ENCODE data around the gene GPA33.

The GPA33 gene

GRCh38 chr1:167060141-167061072 lies 29.8 kb downstream of the GPA33 start:
- Histone ChIP-seq H3K4me1 (ENCODE audit: control extremely low read depth in 1 of 4, control insufficient read depth in 4 of 4, insufficient read depth in 4 of 4, low read length in 3 of 4) (peaks cover 0 to 11% (median 9%) of the 10 kb centered on the region in 4 experiments), H3K27ac (ENCODE audit: insufficient read depth in 1 of 2, low read depth in 1 of 2, low read length in 2 of 2, poor library complexity in 1 of 2, severe bottlenecking in 2 of 2) (no peak overlapping the region), H3K27me3 (replicated peaks in 2 of 5; ENCODE audit: control insufficient read depth in 4 of 5, insufficient read depth in 5 of 5, low read length in 4 of 5) (no peaks in the 10 kb centered on the region), H3K4me3 (ENCODE audit: control insufficient read depth in 1 of 7, extremely low read depth in 1 of 7, insufficient read depth in 4 of 7, low read depth in 2 of 7, low read length in 6 of 7) (no peak overlapping the region), H3K9me3 (ENCODE audit: control extremely low read depth in 1 of 5, control insufficient read depth in 4 of 5, insufficient read depth in 2 of 5, low read depth in 1 of 5, low read length in 4 of 5) (no peaks in the 10 kb centered on the region), H3K36me3 (ENCODE audit: control insufficient read depth in 4 of 4, insufficient read depth in 4 of 4, low read length in 3 of 4) (peaks cover 0 to 3% (median 0%) of the 10 kb centered on the region in 4 experiments)
- POLR2A ChIA-PET = interaction anchor here (0.7 kb wide), 1 partner anchor 89 kb away, joined by 3 read pairs; no protein-coding TSS in a partner anchor
- 95% methylated on average over 7 of the region's 10 CpGs for WGBS (ENCODE audit: insufficient coverage)
- CTCF ChIA-PET = interaction anchor here (0.8 to 18.3 kb wide), 32 partner anchors 8 to 474 kb away, joined by 3 to 666 read pairs (median 4); partner anchors contain the start of genes POU2F1 and TADA1
- peak in 2 of 3 donors; percentile 22 to 29 for DNase-seq

- Histone ChIP-seq H3K9me3 (ENCODE audit: control extremely low read depth in 1 of 5, control insufficient read depth in 4 of 5, insufficient read depth in 2 of 5, low read depth in 1 of 5, low read length in 4 of 5) (no peaks in the 10 kb centered on the region), H3K27ac (ENCODE audit: insufficient read depth in 1 of 2, low read depth in 1 of 2, low read length in 2 of 2, poor library complexity in 1 of 2, severe bottlenecking in 2 of 2) (no peak overlapping the region), H3K4me1 (ENCODE audit: control extremely low read depth in 1 of 4, control insufficient read depth in 4 of 4, insufficient read depth in 4 of 4, low read length in 3 of 4) (peaks cover 0 to 17% (median 11%) of the 10 kb centered on the region in 4 experiments), H3K4me3 (ENCODE audit: control insufficient read depth in 1 of 7, extremely low read depth in 1 of 7, insufficient read depth in 4 of 7, low read depth in 2 of 7, low read length in 6 of 7) (no peak overlapping the region), H3K27me3 (replicated peaks in 2 of 5; ENCODE audit: control insufficient read depth in 4 of 5, insufficient read depth in 5 of 5, low read length in 4 of 5) (no peaks in the 10 kb centered on the region), H3K36me3 (ENCODE audit: control insufficient read depth in 4 of 4, insufficient read depth in 4 of 4, low read length in 3 of 4) (peaks cover 0 to 5% (median 0%) of the 10 kb centered on the region in 4 experiments)
- no peak for DNase-seq
- ChIA-PET POLR2A (interaction anchor here (0.7 kb wide), 1 partner anchor 88 kb away, joined by 3 read pairs; no protein-coding TSS in a partner anchor), CTCF (interaction anchor here (0.6 to 18.3 kb wide), 38 partner anchors 9 to 1175 kb away, joined by 3 to 666 read pairs (median 4); partner anchors contain the start of genes ILDR2, POU2F1 and TADA1)
- 89% methylated on average over 1 of the region's 1 CpG for WGBS (ENCODE audit: insufficient coverage)
These were observed 30.4 kb downstream of the GPA33 start for GRCh38 chr1:167059809-167060107.

- WGBS (ENCODE audit: insufficient coverage) = 33% methylated on average over 9 of the region's 17 CpGs
- CTCF ChIA-PET = interaction anchor here (0.6 to 18.3 kb wide), 47 partner anchors 8 to 1174 kb away, joined by 3 to 666 read pairs (median 4); partner anchors contain the start of genes ILDR2, POU2F1 and TADA1
These were observed 30.9 kb downstream of the GPA33 start for GRCh38 chr1:167059045-167059808.

GRCh38 chr1:167057241-167057688 lies 32.9 kb downstream of the GPA33 start:
- ChIA-PET POLR2A (no interaction called here), CTCF (interaction anchor here (0.6 to 18.3 kb wide), 20 partner anchors 12 to 1128 kb away, joined by 3 to 666 read pairs (median 4); partner anchors contain the start of genes ILDR2 and TADA1)
- Histone ChIP-seq H3K4me3 (ENCODE audit: control insufficient read depth in 1 of 7, extremely low read depth in 1 of 7, insufficient read depth in 4 of 7, low read depth in 2 of 7, low read length in 6 of 7) (no peak overlapping the region), H3K4me1 (ENCODE audit: control extremely low read depth in 1 of 4, control insufficient read depth in 4 of 4, insufficient read depth in 4 of 4, low read length in 3 of 4) (peaks cover 0 to 20% (median 14%) of the 10 kb centered on the region in 4 experiments), H3K36me3 (ENCODE audit: control insufficient read depth in 4 of 4, insufficient read depth in 4 of 4, low read length in 3 of 4) (peaks cover 0 to 13% (median 0%) of the 10 kb centered on the region in 4 experiments), H3K9me3 (ENCODE audit: control extremely low read depth in 1 of 5, control insufficient read depth in 4 of 5, insufficient read depth in 2 of 5, low read depth in 1 of 5, low read length in 4 of 5) (no peaks in the 10 kb centered on the region), H3K27ac (ENCODE audit: insufficient read depth in 1 of 2, low read depth in 1 of 2, low read length in 2 of 2, poor library complexity in 1 of 2, severe bottlenecking in 2 of 2) (no peak overlapping the region), H3K27me3 (replicated peaks in 2 of 5; ENCODE audit: control insufficient read depth in 4 of 5, insufficient read depth in 5 of 5, low read length in 4 of 5) (no peaks in the 10 kb centered on the region)
- DNase-seq = peak; percentile 76 to 86 (median 84)
- WGBS (ENCODE audit: insufficient coverage) = 24% methylated on average over 5 of the region's 6 CpGs

More at GRCh38 chr1:167059045-167059808, 30.9 kb downstream of the GPA33 start:
- peak; percentile 57 to 71 (median 68) for DNase-seq
- H3K9me3 ChIP-seq (ENCODE audit: control extremely low read depth in 1 of 5, control insufficient read depth in 4 of 5, insufficient read depth in 2 of 5, low read depth in 1 of 5, low read length in 4 of 5) = no peaks in the 10 kb centered on the region
- H3K27me3 ChIP-seq (replicated peaks in 2 of 5; ENCODE audit: control insufficient read depth in 4 of 5, insufficient read depth in 5 of 5, low read length in 4 of 5) = no peaks in the 10 kb centered on the region
- H3K4me1 ChIP-seq (ENCODE audit: control extremely low read depth in 1 of 4, control insufficient read depth in 4 of 4, insufficient read depth in 4 of 4, low read length in 3 of 4) = peaks cover 0 to 20% (median 14%) of the 10 kb centered on the region in 4 experiments
- no peak overlapping the region for H3K27ac ChIP-seq (ENCODE audit: insufficient read depth in 1 of 2, low read depth in 1 of 2, low read length in 2 of 2, poor library complexity in 1 of 2, severe bottlenecking in 2 of 2)
- H3K36me3 ChIP-seq (ENCODE audit: control insufficient read depth in 4 of 4, insufficient read depth in 4 of 4, low read length in 3 of 4) = peaks cover 0 to 7% (median 0%) of the 10 kb centered on the region in 4 experiments
- POLR2A ChIA-PET = interaction anchor here (0.7 kb wide), 1 partner anchor 88 kb away, joined by 3 read pairs; no protein-coding TSS in a partner anchor
- peak overlapping the region in 3 of 7 experiments; percentile 11 to 72 (median 38) for H3K4me3 ChIP-seq (ENCODE audit: control insufficient read depth in 1 of 7, extremely low read depth in 1 of 7, insufficient read depth in 4 of 7, low read depth in 2 of 7, low read length in 6 of 7)

- no peak overlapping the region for H3K27ac ChIP-seq (ENCODE audit: insufficient read depth in 1 of 2, low read depth in 1 of 2, low read length in 2 of 2, poor library complexity in 1 of 2, severe bottlenecking in 2 of 2)
- H3K36me3 ChIP-seq (ENCODE audit: control insufficient read depth in 4 of 4, insufficient read depth in 4 of 4, low read length in 3 of 4) = peaks cover 0 to 17% (median 0%) of the 10 kb centered on the region in 4 experiments
- H3K4me1 ChIP-seq (ENCODE audit: control extremely low read depth in 1 of 4, control insufficient read depth in 4 of 4, insufficient read depth in 4 of 4, low read length in 3 of 4) = peaks cover 0 to 20% (median 14%) of the 10 kb centered on the region in 4 experiments
- H3K9me3 ChIP-seq (ENCODE audit: control extremely low read depth in 1 of 5, control insufficient read depth in 4 of 5, insufficient read depth in 2 of 5, low read depth in 1 of 5, low read length in 4 of 5) = no peaks in the 10 kb centered on the region
- DNase-seq = peak in 2 of 3 donors; percentile 54 to 81
- no peaks in the 10 kb centered on the region for H3K27me3 ChIP-seq (replicated peaks in 2 of 5; ENCODE audit: control insufficient read depth in 4 of 5, insufficient read depth in 5 of 5, low read length in 4 of 5)
- H3K4me3 ChIP-seq (ENCODE audit: control insufficient read depth in 1 of 7, extremely low read depth in 1 of 7, insufficient read depth in 4 of 7, low read depth in 2 of 7, low read length in 6 of 7) = no peak overlapping the region
- 89% methylated on average over 7 of the region's 10 CpGs for WGBS (ENCODE audit: insufficient coverage)
- POLR2A ChIA-PET = no interaction called here
- CTCF ChIA-PET = interaction anchor here (0.6 to 18.3 kb wide), 17 partner anchors 12 to 1127 kb away, joined by 3 to 666 read pairs (median 5); partner anchors contain the start of genes ILDR2 and TADA1
These were observed 33.5 kb downstream of the GPA33 start for GRCh38 chr1:167056529-167057231.

GRCh38 chr1:167054946-167055630 lies 35.1 kb downstream of the GPA33 start:
- H3K9me3 ChIP-seq (ENCODE audit: control extremely low read depth in 1 of 5, control insufficient read depth in 4 of 5, insufficient read depth in 2 of 5, low read depth in 1 of 5, low read length in 4 of 5) = no peaks in the 10 kb centered on the region
- no peak overlapping the region for H3K4me3 ChIP-seq (ENCODE audit: control insufficient read depth in 1 of 7, extremely low read depth in 1 of 7, insufficient read depth in 4 of 7, low read depth in 2 of 7, low read length in 6 of 7)
- H3K27ac ChIP-seq (ENCODE audit: insufficient read depth in 1 of 2, low read depth in 1 of 2, low read length in 2 of 2, poor library complexity in 1 of 2, severe bottlenecking in 2 of 2) = no peak overlapping the region
- CTCF ChIA-PET = interaction anchor here (0.8 to 18.3 kb wide), 8 partner anchors 9 to 170 kb away, joined by 3 to 666 read pairs (median 5); partner anchors contain the start of gene ILDR2
- WGBS (ENCODE audit: insufficient coverage) = 81% methylated on average over 13 of the region's 14 CpGs
- H3K4me1 ChIP-seq (ENCODE audit: control extremely low read depth in 1 of 4, control insufficient read depth in 4 of 4, insufficient read depth in 4 of 4, low read length in 3 of 4) = peaks cover 0 to 20% (median 14%) of the 10 kb centered on the region in 4 experiments
- peak in 2 of 3 donors; percentile 35 to 54 for DNase-seq
- no peaks in the 10 kb centered on the region for H3K27me3 ChIP-seq (replicated peaks in 2 of 5; ENCODE audit: control insufficient read depth in 4 of 5, insufficient read depth in 5 of 5, low read length in 4 of 5)
- POLR2A ChIA-PET = no interaction called here
- H3K36me3 ChIP-seq (ENCODE audit: control insufficient read depth in 4 of 4, insufficient read depth in 4 of 4, low read length in 3 of 4) = peaks cover 0 to 17% (median 0%) of the 10 kb centered on the region in 4 experiments

Data from common myeloid progenitor, CD34-positive (primary cell).